ENCODE measurements around the gene RNF130.
"Not testable (repeated sequence)": the region's sequence is repeated elsewhere in the genome, so short reads cannot be mapped to it uniquely, and the experiment has no call there.

Gene RNF130

GRCh38 chr5:179974946-179975712, 96.4 kb downstream of the RNF130 start:
- Mint-ChIP-seq H3K27me3 (no peaks in the 10 kb centered on the region), H3K36me3 (peaks cover 4% of the 10 kb centered on the region), H3K4me3 (no peak overlapping the region), H3K27ac (no peak overlapping the region), H3K4me1 (ENCODE audit: low read depth) (peaks cover 6% of the 10 kb centered on the region), H3K9me3 (ENCODE audit: low read depth) (no peaks in the 10 kb centered on the region)

GRCh38 chr5:179974246-179974945, 97.2 kb downstream of the RNF130 start:
- Mint-ChIP-seq H3K27ac (no peak overlapping the region), H3K4me3 (no peak overlapping the region), H3K36me3 (peaks cover 6% of the 10 kb centered on the region), H3K9me3 (ENCODE audit: low read depth) (no peaks in the 10 kb centered on the region), H3K27me3 (no peaks in the 10 kb centered on the region), H3K4me1 (ENCODE audit: low read depth) (peaks cover 6% of the 10 kb centered on the region)

GRCh38 chr5:179973391-179973790, 98.2 kb downstream of the RNF130 start:
- H3K36me3 Mint-ChIP-seq = peaks cover 9% of the 10 kb centered on the region
- H3K27ac Mint-ChIP-seq = no peak overlapping the region

GRCh38 chr5:179969110-179969509, 102.4 kb downstream of the RNF130 start:
- H3K9me3 Mint-ChIP-seq (ENCODE audit: low read depth) = no peaks in the 10 kb centered on the region
- H3K27me3 Mint-ChIP-seq = no peaks in the 10 kb centered on the region
- peaks cover 6% of the 10 kb centered on the region for H3K4me1 Mint-ChIP-seq (ENCODE audit: low read depth)
- no peak overlapping the region for H3K27ac Mint-ChIP-seq
- H3K4me3 Mint-ChIP-seq = no peak overlapping the region
- peaks cover 19% of the 10 kb centered on the region for H3K36me3 Mint-ChIP-seq

More at GRCh38 chr5:179973391-179973790, 98.2 kb downstream of the RNF130 start:
- no peaks in the 10 kb centered on the region for H3K27me3 Mint-ChIP-seq
- H3K4me3 Mint-ChIP-seq = no peak overlapping the region
- peaks cover 6% of the 10 kb centered on the region for H3K4me1 Mint-ChIP-seq (ENCODE audit: low read depth)
- H3K9me3 Mint-ChIP-seq (ENCODE audit: low read depth) = no peaks in the 10 kb centered on the region

GRCh38 chr5:179967489-179967888, 104.1 kb downstream of the RNF130 start:
- Mint-ChIP-seq H3K27ac (no peak overlapping the region), H3K9me3 (ENCODE audit: low read depth) (no peaks in the 10 kb centered on the region), H3K27me3 (no peaks in the 10 kb centered on the region), H3K4me1 (ENCODE audit: low read depth) (peaks cover 6% of the 10 kb centered on the region), H3K4me3 (no peak overlapping the region), H3K36me3 (peaks cover 35% of the 10 kb centered on the region)

- H3K36me3 Mint-ChIP-seq = peaks cover 39% of the 10 kb centered on the region
- no peaks in the 10 kb centered on the region for H3K27me3 Mint-ChIP-seq
- no peaks in the 10 kb centered on the region for H3K4me1 Mint-ChIP-seq (ENCODE audit: low read depth)
- no peak overlapping the region for H3K27ac Mint-ChIP-seq
- no peaks in the 10 kb centered on the region for H3K9me3 Mint-ChIP-seq (ENCODE audit: low read depth)
- no peak overlapping the region for H3K4me3 Mint-ChIP-seq
Measured at GRCh38 chr5:179964015-179964414, 107.5 kb downstream of the RNF130 start.

- H3K9me3 Mint-ChIP-seq (ENCODE audit: low read depth) = no peaks in the 10 kb centered on the region
- no peaks in the 10 kb centered on the region for H3K4me1 Mint-ChIP-seq (ENCODE audit: low read depth)
- H3K36me3 Mint-ChIP-seq = peaks cover 36% of the 10 kb centered on the region
- no peak overlapping the region for H3K4me3 Mint-ChIP-seq
- no peak overlapping the region for H3K27ac Mint-ChIP-seq
- H3K27me3 Mint-ChIP-seq = no peaks in the 10 kb centered on the region
Measured at GRCh38 chr5:179963375-179963774, 108.2 kb downstream of the RNF130 start.

- H3K27me3 Mint-ChIP-seq = no peaks in the 10 kb centered on the region
- H3K4me3 Mint-ChIP-seq = no peak overlapping the region
- no peaks in the 10 kb centered on the region for H3K4me1 Mint-ChIP-seq (ENCODE audit: low read depth)
- peaks cover 30% of the 10 kb centered on the region for H3K36me3 Mint-ChIP-seq
- H3K27ac Mint-ChIP-seq = no peak overlapping the region
- H3K9me3 Mint-ChIP-seq (ENCODE audit: low read depth) = no peaks in the 10 kb centered on the region
Measured at GRCh38 chr5:179960204-179960831, 111.2 kb downstream of the RNF130 start.

GRCh38 chr5:179959641-179960040, 111.9 kb downstream of the RNF130 start:
- no peak overlapping the region for H3K27ac Mint-ChIP-seq
- H3K27me3 Mint-ChIP-seq = no peaks in the 10 kb centered on the region
- H3K4me3 Mint-ChIP-seq = no peak overlapping the region
- H3K9me3 Mint-ChIP-seq (ENCODE audit: low read depth) = no peaks in the 10 kb centered on the region
- no peaks in the 10 kb centered on the region for H3K4me1 Mint-ChIP-seq (ENCODE audit: low read depth)
- peaks cover 33% of the 10 kb centered on the region for H3K36me3 Mint-ChIP-seq

GRCh38 chr5:179959118-179959517, 112.4 kb downstream of the RNF130 start:
- H3K27ac Mint-ChIP-seq; H3K9me3 Mint-ChIP-seq (ENCODE audit: low read depth): not testable (repeated sequence)
- H3K36me3 Mint-ChIP-seq = peaks cover 35% of the 10 kb centered on the region

GRCh38 chr5:179955630-179956029, 115.9 kb downstream of the RNF130 start:
- Mint-ChIP-seq H3K27ac (no peak overlapping the region), H3K27me3 (no peaks in the 10 kb centered on the region), H3K4me1 (ENCODE audit: low read depth) (no peaks in the 10 kb centered on the region), H3K36me3 (peaks cover 27% of the 10 kb centered on the region), H3K4me3 (no peak overlapping the region), H3K9me3 (ENCODE audit: low read depth) (no peaks in the 10 kb centered on the region)

More at GRCh38 chr5:179959118-179959517, 112.4 kb downstream of the RNF130 start:
- not testable (repeated sequence) for H3K4me1 Mint-ChIP-seq (ENCODE audit: low read depth); H3K27me3 Mint-ChIP-seq; H3K4me3 Mint-ChIP-seq

- peaks cover 27% of the 10 kb centered on the region for H3K36me3 Mint-ChIP-seq
- H3K27me3 Mint-ChIP-seq = no peaks in the 10 kb centered on the region
- H3K9me3 Mint-ChIP-seq (ENCODE audit: low read depth) = no peaks in the 10 kb centered on the region
Measured at GRCh38 chr5:179955062-179955461, 116.5 kb downstream of the RNF130 start.

GRCh38 chr5:179954434-179954833, 117.1 kb downstream of the RNF130 start:
- H3K9me3 Mint-ChIP-seq (ENCODE audit: low read depth) = no peaks in the 10 kb centered on the region
- H3K4me3 Mint-ChIP-seq = no peak overlapping the region
- H3K27me3 Mint-ChIP-seq = no peaks in the 10 kb centered on the region
- no peaks in the 10 kb centered on the region for H3K4me1 Mint-ChIP-seq (ENCODE audit: low read depth)
- H3K27ac Mint-ChIP-seq = no peak overlapping the region
- H3K36me3 Mint-ChIP-seq = peaks cover 27% of the 10 kb centered on the region

More at GRCh38 chr5:179955062-179955461, 116.5 kb downstream of the RNF130 start:
- H3K4me1 Mint-ChIP-seq (ENCODE audit: low read depth) = no peaks in the 10 kb centered on the region
- no peak overlapping the region for H3K27ac Mint-ChIP-seq
- no peak overlapping the region for H3K4me3 Mint-ChIP-seq

GRCh38 chr5:179953987-179954386, 117.6 kb downstream of the RNF130 start:
- H3K4me3 Mint-ChIP-seq = no peak overlapping the region
- H3K27ac Mint-ChIP-seq = no peak overlapping the region
- H3K27me3 Mint-ChIP-seq = no peaks in the 10 kb centered on the region
- peaks cover 27% of the 10 kb centered on the region for H3K36me3 Mint-ChIP-seq
- H3K9me3 Mint-ChIP-seq (ENCODE audit: low read depth) = no peaks in the 10 kb centered on the region
- no peaks in the 10 kb centered on the region for H3K4me1 Mint-ChIP-seq (ENCODE audit: low read depth)

GRCh38 chr5:179936976-179937681, 134.4 kb downstream of the RNF130 start:
- Mint-ChIP-seq H3K36me3 (peaks cover 2% of the 10 kb centered on the region), H3K9me3 (ENCODE audit: low read depth) (no peaks in the 10 kb centered on the region), H3K4me3 (no peak overlapping the region), H3K4me1 (ENCODE audit: low read depth) (no peaks in the 10 kb centered on the region), H3K27ac (no peak overlapping the region), H3K27me3 (no peaks in the 10 kb centered on the region)
